ENCODE measurements around the gene NUDT8. TPM values are rescaled to one million over a fixed set of nuclear protein-coding genes. Genes with fewer than 3 reads are reported as not detected.

Gene NUDT8
- total and polyA plus RNA-seq, 9 of the 15 experiments (the other 6 are each of a cell fraction or from before 2014, with no cell fraction given): 0.23 to 27.8 (median 5.0) TPM

DNA sequence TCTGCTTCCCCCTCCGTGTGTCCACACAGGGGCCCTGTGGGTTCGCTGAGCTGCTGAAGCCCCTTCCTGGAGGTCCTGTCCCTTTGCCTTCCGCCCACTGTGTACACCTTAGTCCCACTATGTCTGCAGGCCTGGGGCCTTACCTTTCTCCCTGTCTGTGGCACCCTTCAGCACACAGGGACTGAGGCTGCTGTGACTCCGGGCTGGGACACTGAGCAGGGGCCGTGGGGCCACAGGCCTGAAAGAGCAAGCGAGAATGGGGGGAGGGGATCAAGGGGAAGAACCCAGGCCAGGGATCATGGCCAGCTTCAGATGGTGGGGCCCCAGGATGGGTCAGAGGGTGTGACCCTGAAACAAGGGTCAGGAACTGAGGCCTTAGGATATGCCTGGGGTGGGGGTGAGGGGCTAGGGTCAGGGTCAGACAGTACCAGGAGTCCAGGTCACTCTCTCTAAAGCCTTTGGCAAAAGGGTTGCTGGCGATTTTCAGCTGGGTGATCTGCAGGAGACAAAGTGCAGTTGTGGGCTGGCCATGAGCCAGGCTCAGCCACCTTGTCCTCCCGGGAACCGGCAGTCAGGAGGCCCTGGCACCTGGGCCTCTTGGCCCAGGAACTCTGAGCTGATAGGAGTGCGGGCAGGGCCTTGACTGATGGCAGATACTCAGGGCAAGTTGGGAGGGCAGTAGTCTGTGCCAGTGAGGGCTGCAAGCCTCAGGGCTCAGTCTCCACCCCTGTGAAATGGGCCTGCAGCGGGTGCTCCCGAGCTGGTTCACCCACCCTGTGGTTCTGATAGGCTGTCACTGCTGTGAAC lies 2.6 kb upstream of the NUDT8 start:
- FAIRE-seq (no peak), DNase-seq (ENCODE audit: extremely low read depth in 1 of 4, low spot score in 3 of 4) (no peak), ATAC-seq (no peak)
- Histone ChIP-seq H4K20me1 (replicated peaks; ENCODE audit: control insufficient read depth, insufficient read depth, low read length) (no peaks in the 10 kb centered on the region), H3K36me3 (ENCODE audit: control insufficient read depth, insufficient read depth, low read length) (peaks cover 9% of the 10 kb centered on the region; the same call in 1 of the 3 replicates), H2AFZ (ENCODE audit: low read depth, low read length) (no peak overlapping the region), H3K4me3 (no peak overlapping the region), H3K9ac (ENCODE audit: insufficient read depth in 1 of 2, low read depth in 2 of 2, low read length in 2 of 2) (peak overlapping the region in 1 of 2 experiments; percentile 70; a peak in 1 of 4 replicates), H3K4me2 (ENCODE audit: insufficient read depth, low read length) (no peak overlapping the region), H3K27me3 (ENCODE audit: control insufficient read depth in 2 of 2, insufficient read depth in 2 of 2, low read length in 2 of 2) (no peaks in the 10 kb centered on the region), H3K9me3 (replicated peaks; ENCODE audit: control insufficient read depth, insufficient read depth, low read depth, low read length) (no peaks in the 10 kb centered on the region), H3K9me1 (ENCODE audit: control insufficient read depth, insufficient read depth, low read length) (no peaks in the 10 kb centered on the region), H3K4me1 (replicated peaks in 1 of 2; ENCODE audit: control insufficient read depth in 2 of 2, insufficient read depth in 2 of 2, low read length in 2 of 2) (peaks cover 10 to 67% of the 10 kb centered on the region in 2 experiments), H3K79me2 (ENCODE audit: control insufficient read depth, insufficient read depth, low read length) (no peaks in the 10 kb centered on the region), H3K27ac (ENCODE audit: extremely low read depth, low read depth, low read length) (no peak overlapping the region)
- ChIA-PET CTCF (ENCODE audit: low intra/inter-chr PET ratio) (interaction anchor here (0.6 kb wide), 1 partner anchor 1698 kb away, joined by 3 read pairs; no protein-coding TSS in a partner anchor), POLR2A (interaction anchor here (0.6 to 0.8 kb wide), 3 partner anchors 20 to 191 kb away, joined by 3 to 4 read pairs (median 3); no protein-coding TSS in a partner anchor)
- BruUV-seq (replicated peaks): no TSS peak
- intact Hi-C loops (cut with micrococcal nuclease): loop anchor here (5.0 kb wide), 1 partner anchor 65 kb away; no protein-coding TSS in a partner anchor
- WGBS (ENCODE audit: insufficient coverage, low coverage, missing lambda C conversion rate): 64% methylated on average over 11 of the region's 12 CpGs
- in situ Hi-C loops (cut with MboI): no loop called here
- TF ChIP-seq DIDO1 (tag; IDR thresholded peaks at IDR 0.05; ENCODE audit: low read depth) (no peak), GTF2A2 (tag; IDR thresholded peaks at IDR 0.05) (no peak), SMAD2 (IDR thresholded peaks at IDR 0.05; ENCODE audit: low read depth, low read length) (no peak), ADNP (tag; IDR thresholded peaks at IDR 0.05) (0 out of 2 replicates have a peak, but pooled peaks have one; percentile 65), KDM1A (IDR thresholded peaks at IDR 0.05) (peak; percentile 34 to 78; a peak in 3 of 4 replicates), RBM25 (IDR thresholded peaks at IDR 0.05; ENCODE audit: low read depth, low read length, severe bottlenecking) (peak; percentile 93), FOXA1 (IDR thresholded peaks at IDR 0.05; ENCODE audit: borderline replicate concordance) (no peak), CBX1 (IDR thresholded peaks at IDR 0.05; ENCODE audit: low read depth) (peak; percentile 88; the same call in 1 of the 2 replicates), HDAC3 (IDR thresholded peaks at IDR 0.05; ENCODE audit: borderline replicate concordance, partially characterized antibody) (no peak)
- TF ChIP-seq, protein P1, sequence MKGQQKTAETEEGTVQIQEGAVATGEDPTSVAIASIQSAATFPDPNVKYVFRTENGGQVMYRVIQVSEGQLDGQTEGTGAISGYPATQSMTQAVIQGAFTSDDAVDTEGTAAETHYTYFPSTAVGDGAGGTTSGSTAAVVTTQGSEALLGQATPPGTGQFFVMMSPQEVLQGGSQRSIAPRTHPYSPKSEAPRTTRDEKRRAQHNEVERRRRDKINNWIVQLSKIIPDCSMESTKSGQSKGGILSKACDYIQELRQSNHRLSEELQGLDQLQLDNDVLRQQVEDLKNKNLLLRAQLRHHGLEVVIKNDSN (CRISPR knock-in tag; IDR thresholded peaks at IDR 0.05): peak; percentile 35; the same call in 1 of the 2 replicates
- TF ChIP-seq, protein P2, sequence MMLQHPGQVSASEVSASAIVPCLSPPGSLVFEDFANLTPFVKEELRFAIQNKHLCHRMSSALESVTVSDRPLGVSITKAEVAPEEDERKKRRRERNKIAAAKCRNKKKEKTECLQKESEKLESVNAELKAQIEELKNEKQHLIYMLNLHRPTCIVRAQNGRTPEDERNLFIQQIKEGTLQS (IDR thresholded peaks at IDR 0.05): no peak
- TF ChIP-seq, protein P2 (CRISPR knock-in tag; conservative IDR thresholded peaks at IDR 0.05): no peak
- TF ChIP-seq, protein P3, sequence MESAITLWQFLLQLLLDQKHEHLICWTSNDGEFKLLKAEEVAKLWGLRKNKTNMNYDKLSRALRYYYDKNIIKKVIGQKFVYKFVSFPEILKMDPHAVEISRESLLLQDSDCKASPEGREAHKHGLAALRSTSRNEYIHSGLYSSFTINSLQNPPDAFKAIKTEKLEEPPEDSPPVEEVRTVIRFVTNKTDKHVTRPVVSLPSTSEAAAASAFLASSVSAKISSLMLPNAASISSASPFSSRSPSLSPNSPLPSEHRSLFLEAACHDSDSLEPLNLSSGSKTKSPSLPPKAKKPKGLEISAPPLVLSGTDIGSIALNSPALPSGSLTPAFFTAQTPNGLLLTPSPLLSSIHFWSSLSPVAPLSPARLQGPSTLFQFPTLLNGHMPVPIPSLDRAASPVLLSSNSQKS (CRISPR knock-in tag; IDR thresholded peaks at IDR 0.05): no peak
- TF ChIP-seq, protein P4, sequence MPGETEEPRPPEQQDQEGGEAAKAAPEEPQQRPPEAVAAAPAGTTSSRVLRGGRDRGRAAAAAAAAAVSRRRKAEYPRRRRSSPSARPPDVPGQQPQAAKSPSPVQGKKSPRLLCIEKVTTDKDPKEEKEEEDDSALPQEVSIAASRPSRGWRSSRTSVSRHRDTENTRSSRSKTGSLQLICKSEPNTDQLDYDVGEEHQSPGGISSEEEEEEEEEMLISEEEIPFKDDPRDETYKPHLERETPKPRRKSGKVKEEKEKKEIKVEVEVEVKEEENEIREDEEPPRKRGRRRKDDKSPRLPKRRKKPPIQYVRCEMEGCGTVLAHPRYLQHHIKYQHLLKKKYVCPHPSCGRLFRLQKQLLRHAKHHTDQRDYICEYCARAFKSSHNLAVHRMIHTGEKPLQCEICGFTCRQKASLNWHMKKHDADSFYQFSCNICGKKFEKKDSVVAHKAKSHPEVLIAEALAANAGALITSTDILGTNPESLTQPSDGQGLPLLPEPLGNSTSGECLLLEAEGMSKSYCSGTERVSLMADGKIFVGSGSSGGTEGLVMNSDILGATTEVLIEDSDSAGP (CRISPR knock-in tag; IDR thresholded peaks at IDR 0.05): no peak
- TF ChIP-seq, protein P5, sequence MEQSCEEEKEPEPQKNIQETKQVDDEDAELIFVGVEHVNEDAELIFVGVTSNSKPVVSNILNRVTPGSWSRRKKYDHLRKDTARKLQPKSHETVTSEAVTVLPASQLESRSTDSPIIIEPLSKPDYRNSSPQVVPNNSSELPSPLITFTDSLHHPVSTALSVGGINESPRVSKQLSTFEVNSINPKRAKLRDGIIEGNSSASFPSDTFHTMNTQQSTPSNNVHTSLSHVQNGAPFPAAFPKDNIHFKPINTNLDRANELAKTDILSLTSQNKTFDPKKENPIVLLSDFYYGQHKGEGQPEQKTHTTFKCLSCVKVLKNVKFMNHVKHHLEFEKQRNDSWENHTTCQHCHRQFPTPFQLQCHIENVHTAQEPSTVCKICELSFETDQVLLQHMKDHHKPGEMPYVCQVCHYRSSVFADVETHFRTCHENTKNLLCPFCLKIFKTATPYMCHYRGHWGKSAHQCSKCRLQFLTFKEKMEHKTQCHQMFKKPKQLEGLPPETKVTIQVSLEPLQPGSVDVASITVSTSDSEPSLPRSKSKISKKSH (CRISPR knock-in tag; IDR thresholded peaks at IDR 0.05): no peak

Data from K562 (cell line).